GM19238 (cell line): ENCODE data around the gene ANKRD13C.

Source experiments
- DNase-seq: peaks from one replicate; pipeline ENCODE4 v3.0.0; 2011; ENCODE audit warnings: low spot score; ENCODE audit not compliant: insufficient read length

Gene ANKRD13C

GRCh38 chr1:70299472-70299871 is 55.0 kb downstream of the ANKRD13C start:
- DNase-seq: no peak

GRCh38 chr1:70295749-70296148 is 58.8 kb downstream of the ANKRD13C start:
- DNase-seq: no peak

GRCh38 chr1:70293186-70293843 is 61.2 kb downstream of the ANKRD13C start:
- no peak for DNase-seq

GRCh38 chr1:70290218-70290617 is 64.3 kb downstream of the ANKRD13C start:
- no peak for DNase-seq

GRCh38 chr1:70288166-70288565 is 66.4 kb downstream of the ANKRD13C start:
- DNase-seq: no peak

GRCh38 chr1:70286453-70286852 is 68.1 kb downstream of the ANKRD13C start:
- no peak for DNase-seq

- no peak for DNase-seq
Measured at GRCh38 chr1:70284366-70284765, 70.2 kb downstream of the ANKRD13C start.

- DNase-seq: no peak
Measured at GRCh38 chr1:70278710-70279109, 75.8 kb downstream of the ANKRD13C start.

GRCh38 chr1:70277875-70278274 is 76.6 kb downstream of the ANKRD13C start:
- no peak for DNase-seq

GRCh38 chr1:70265946-70266345 is 88.6 kb downstream of the ANKRD13C start:
- DNase-seq: no peak

GRCh38 chr1:70264839-70265238 is 89.7 kb downstream of the ANKRD13C start:
- DNase-seq: no peak

- no peak for DNase-seq
Measured at GRCh38 chr1:70256664-70257063, 97.9 kb downstream of the ANKRD13C start.

GRCh38 chr1:70248729-70249128 is 105.8 kb downstream of the ANKRD13C start:
- no peak for DNase-seq

GRCh38 chr1:70247768-70248167 is 106.8 kb downstream of the ANKRD13C start:
- DNase-seq: no peak

- no peak for DNase-seq
Measured at GRCh38 chr1:70247122-70247521, 107.4 kb downstream of the ANKRD13C start.

GRCh38 chr1:70239940-70240339 is 114.6 kb downstream of the ANKRD13C start:
- DNase-seq: no peak

GRCh38 chr1:70234733-70235132 is 119.8 kb downstream of the ANKRD13C start:
- DNase-seq: no peak

GRCh38 chr1:70231475-70231874 is 123.0 kb downstream of the ANKRD13C start:
- no peak for DNase-seq

GRCh38 chr1:70228670-70229069 is 125.9 kb downstream of the ANKRD13C start:
- no peak for DNase-seq

GRCh38 chr1:70227439-70227838 is 127.1 kb downstream of the ANKRD13C start:
- no peak for DNase-seq

GRCh38 chr1:70224954-70225353 is 129.6 kb downstream of the ANKRD13C start:
- no peak for DNase-seq

- DNase-seq: no peak
Measured at GRCh38 chr1:70222716-70223235, 131.7 kb downstream of the ANKRD13C start.
